Inflammatory macrophage treated with lipopolysaccharide for 1 hour (primary cell): Measurements from ENCODE around the gene ULBP1.
"Not testable (repeated sequence)": the region's sequence is repeated elsewhere in the genome, so short reads cannot be mapped to it uniquely, and the experiment has no call there.

Source experiments
- DNase-seq, 2 donors: peaks; one replicate each; pipeline ENCODE4 v3.0.0-alpha.2; 2020 to 2022

ULBP1 gene

GRCh38 chr6:150006961-150007464 lies 43.3 kb downstream of the ULBP1 start:
- peak in 1 of 2 donors; percentile 9 for DNase-seq

DNA sequence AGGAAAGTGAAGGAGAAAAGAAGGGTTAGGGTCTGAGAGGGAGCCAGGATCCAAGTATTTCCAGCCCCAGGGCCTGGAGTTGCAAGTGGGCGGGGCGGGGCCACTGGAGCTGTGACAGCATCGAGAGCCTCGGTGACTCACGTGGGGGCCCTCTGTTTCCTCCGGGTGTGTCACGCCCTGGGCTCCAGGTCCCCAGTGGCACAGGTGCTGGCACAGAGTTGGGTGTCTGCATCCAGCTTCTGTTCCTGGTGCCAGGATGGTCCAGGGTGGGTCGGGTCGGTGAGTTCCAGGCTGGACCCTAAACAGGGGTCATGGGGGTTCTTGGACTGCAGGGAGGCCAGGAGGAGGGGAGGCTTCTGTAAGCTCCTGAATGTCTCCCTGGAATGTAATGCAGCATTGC lies 44.8 kb downstream of the ULBP1 start:
- DNase-seq = no peak

GRCh38 chr6:150012846-150013784 lies 49.4 kb downstream of the ULBP1 start:
- not testable (repeated sequence) for DNase-seq

GRCh38 chr6:150013785-150014622 lies 50.3 kb downstream of the ULBP1 start:
- not testable (repeated sequence) for DNase-seq

DNA sequence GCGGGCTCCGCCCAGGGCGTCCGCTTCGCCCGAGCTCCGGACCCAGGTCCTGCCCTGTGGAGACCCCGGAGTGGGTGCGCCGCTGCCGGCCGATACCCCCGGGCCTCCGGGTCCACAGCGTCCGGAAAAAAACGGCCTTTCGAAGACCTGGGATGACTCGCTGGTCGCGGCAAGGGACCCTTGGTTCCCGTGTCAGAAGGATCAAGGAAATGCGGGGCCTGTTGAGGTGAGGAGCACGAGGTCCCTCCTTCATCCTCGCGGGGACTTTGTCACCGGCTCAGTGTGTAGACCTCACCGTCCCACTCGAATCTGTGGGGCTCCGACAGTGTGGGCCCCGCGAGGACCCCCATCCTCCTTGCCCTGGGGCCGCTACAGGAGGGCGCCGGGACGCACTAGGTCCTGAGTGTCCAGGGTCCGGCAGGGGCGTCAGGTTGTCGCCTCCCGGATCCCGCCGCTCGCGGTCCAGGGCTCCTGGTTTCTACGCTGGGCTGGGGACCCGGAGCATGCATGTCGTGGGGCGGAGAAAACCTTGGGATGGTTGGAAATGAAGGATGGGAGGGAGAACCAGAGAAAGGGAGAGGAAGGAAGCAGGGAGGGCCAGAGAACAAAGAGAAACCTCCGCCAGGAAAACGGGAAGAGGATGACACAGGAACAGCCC lies 51.0 kb downstream of the ULBP1 start:
- not testable (repeated sequence) for DNase-seq

DNA sequence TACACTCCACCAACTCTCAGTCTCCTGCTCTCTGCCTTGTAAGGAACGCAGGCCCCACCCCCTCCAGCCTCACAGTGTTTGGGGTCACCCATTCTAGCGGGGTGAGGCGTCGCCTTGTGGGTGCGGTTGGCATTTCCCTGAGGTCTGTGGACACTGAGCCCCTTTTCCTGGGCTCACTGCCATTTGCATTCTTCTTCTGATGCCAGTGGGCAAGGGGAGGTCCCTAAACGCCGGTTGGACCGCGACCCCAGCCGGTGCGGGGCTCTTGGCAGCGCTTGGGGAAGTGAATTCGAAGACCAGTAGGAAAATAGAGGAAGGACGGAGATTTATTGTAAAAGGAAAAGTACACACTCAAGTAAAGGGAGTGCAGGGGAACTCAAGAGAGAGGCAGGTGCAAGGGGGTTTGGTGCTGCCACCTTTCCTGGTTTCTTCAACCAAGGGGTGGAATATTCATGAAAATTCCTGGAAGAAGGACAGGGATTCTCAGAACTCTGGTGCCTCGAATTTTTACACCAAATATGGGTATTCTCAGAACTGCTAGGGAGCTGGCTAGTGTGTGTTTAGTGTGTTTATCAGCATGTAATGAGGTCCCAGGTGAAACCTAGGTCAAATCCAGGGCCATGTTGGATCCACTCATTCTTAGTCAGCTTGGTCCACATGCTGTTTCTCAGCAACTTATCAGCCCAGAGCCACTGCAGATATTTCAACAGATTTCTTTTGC lies 51.7 kb downstream of the ULBP1 start:
- not testable (repeated sequence) for DNase-seq

DNA sequence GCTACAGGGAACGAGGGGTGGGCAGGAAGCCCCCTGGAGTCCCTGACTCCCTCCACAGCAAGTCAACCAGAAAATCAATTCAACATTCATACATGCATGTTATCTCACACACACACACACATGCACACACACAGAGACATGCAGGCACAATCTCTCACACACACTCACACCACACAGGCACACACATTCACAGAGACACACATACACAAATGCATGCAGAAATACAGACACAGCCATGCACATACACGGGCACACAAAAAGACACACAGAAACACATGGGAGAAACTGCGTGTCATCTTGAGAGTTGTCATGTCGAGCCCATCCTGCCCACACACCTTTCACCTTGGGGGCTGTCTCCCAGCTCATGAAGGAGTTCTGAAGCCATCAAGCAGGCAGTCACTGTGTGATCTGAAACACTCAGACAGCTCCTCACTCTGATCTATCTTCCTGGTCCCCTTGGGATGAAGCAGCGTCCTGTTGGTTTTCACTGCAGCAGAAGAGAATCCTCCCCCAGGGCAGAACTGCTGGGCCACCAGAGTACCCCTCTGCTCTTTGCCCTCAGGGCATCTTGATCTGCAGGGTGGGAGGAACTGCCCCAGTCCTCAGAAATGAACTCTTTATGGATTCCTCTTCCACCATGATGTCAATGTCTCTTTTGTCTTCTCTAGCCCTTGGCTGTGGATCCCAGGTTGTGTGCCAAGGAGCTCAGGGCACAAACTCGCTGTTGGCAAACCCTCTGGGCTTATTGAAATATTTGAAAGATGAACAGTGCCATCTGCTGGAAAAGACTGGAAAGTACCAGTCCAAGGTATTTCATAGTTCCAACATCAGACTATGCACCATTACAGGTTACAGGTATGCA lies 52.8 kb downstream of the ULBP1 start:
- DNase-seq = peak; percentile 43 to 87

GRCh38 chr6:150017186-150017521 lies 53.4 kb downstream of the ULBP1 start:
- not testable (repeated sequence) for DNase-seq

DNA sequence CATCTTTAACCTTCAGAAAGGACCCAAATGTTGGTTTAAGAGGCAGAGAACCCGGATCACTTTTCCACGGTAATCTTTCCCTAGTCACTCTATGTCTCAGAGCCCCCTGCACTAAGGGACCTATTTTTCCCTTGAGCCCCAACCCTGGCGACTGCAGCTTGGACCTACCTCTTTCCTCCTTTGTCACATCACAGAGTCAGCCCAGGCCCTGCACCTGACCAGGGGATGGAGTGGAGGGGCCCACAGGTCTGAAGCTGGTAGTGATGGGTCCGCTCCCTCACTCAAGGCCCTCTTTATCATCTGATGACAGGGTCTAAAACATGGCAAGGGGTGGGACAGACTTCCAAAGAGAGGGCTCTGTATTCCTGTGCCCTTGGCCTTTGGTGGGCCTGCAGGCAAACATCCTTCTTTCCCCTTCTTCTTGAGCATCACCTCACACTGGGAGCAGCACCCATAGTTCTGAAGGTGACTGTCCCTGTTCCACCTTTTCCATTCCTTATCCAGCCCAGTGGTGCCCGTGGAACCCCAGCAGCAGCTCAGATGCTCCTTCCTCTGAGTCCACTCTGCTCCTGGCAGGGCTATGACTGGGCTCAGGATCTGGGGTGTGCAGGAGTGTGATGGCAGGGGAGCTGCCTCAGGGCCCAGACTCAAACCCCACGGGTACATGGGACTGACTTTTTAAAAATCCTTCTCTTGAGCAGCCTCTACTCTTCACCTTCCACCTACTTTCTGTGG lies 55.3 kb downstream of the ULBP1 start:
- no peak for DNase-seq

DNA sequence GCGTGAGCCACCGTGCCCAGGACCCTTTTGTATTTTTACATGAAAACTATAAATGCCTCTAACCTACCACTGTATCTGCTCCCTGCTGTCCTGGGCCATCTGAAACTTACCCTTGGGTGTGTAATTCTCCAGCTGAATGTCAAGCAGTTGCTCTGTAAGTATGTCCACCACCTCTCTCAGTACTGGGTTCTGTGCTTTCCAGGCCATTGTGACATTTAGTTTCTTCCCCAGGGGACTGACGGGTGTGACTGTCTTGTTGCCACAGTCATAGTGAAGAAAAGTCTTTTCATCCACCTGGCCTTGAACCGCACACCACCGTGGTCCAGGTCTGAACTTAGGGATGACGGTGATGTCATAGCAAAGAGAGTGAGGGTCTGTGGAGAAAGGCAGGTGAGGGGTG lies 58.1 kb downstream of the ULBP1 start:
- not testable (repeated sequence) for DNase-seq
